GM12878 (cell line): Measurements from ENCODE around the gene YARS1. TPM values are rescaled to one million over a fixed set of nuclear protein-coding genes. Genes with fewer than 3 reads are reported as not detected.

Source experiments
- ATF2 ChIP-seq: IDR thresholded peaks from 2 replicates; pipeline ENCODE4 v1.6.1; 2012; ENCODE audit warnings: low read length, inconsistent platforms
- E4F1 ChIP-seq: fragments of 450-650 bp; IDR thresholded peaks from 2 replicates; pipeline ENCODE4 v1.6.1; 2018; ENCODE audit warnings: borderline replicate concordance, mild to moderate bottlenecking; ENCODE audit not compliant: partially characterized antibody
- ETV6 ChIP-seq, 2 experiments: fragments of 450-650 bp in 1 of 2; IDR thresholded peaks in 1 of 2; conservative IDR thresholded peaks in 1 of 2; 2 replicates each; pipeline ENCODE4 v1.6.1; 2014; ENCODE audit warnings: antibody characterized with exemption in 1 of 2, borderline replicate concordance in 1 of 2, low read depth in 1 of 2, mild to moderate bottlenecking in 1 of 2, moderate library complexity in 1 of 2
- HDAC2 ChIP-seq: fragments of 200-600 bp; sonication (generic); IDR thresholded peaks from 2 replicates; pipeline ENCODE4 v1.6.1; 2017
- HSF1 ChIP-seq: fragments of 150-350 bp; IDR thresholded peaks from 2 replicates; pipeline ENCODE4 v1.6.1; 2014; ENCODE audit warnings: mild to moderate bottlenecking, low read depth, low read length
- IKZF2 ChIP-seq, 2 experiments: fragments of 450-650 bp; IDR thresholded peaks; 2 replicates each; pipeline ENCODE4 v1.6.1; 2017; ENCODE audit warnings: mild to moderate bottlenecking in 2 of 2, moderate library complexity in 2 of 2
- NKRF ChIP-seq: fragments of 450-650 bp; conservative IDR thresholded peaks from 2 replicates; pipeline ENCODE4 v1.6.1; 2017; ENCODE audit warnings: mild to moderate bottlenecking, moderate library complexity
- RAD51 ChIP-seq: fragments of 450-650 bp; IDR thresholded peaks from 2 replicates; pipeline ENCODE4 v1.6.1; 2016; ENCODE audit warnings: moderate library complexity, mild to moderate bottlenecking, inconsistent platforms
- RELB ChIP-seq: fragments of 450-650 bp; IDR thresholded peaks from 2 replicates; pipeline ENCODE4 v1.6.1; 2017; ENCODE audit warnings: low read depth, mild to moderate bottlenecking, moderate library complexity
- SMAD1 ChIP-seq: fragments of 450-650 bp; IDR thresholded peaks from 2 replicates; pipeline ENCODE4 v1.6.1; 2018; ENCODE audit warnings: mild to moderate bottlenecking, low read depth; ENCODE audit not compliant: partially characterized antibody
- polyA plus RNA-seq, 11 experiments: library from polyadenylated mRNA; depleted of rRNA in 4 of 11; unstranded in 6 of 11; stranded (reverse) in 5 of 11; fragments of >200 nt; fragmentation: Nextera tagmentation in 4 of 11; fragmentation: Illumina TruSeq in 1 of 11; extraction: Ambion mirVana in 4 of 11; extraction: Trizol in 1 of 11; gene quantifications; 1 replicate in 1 of 11; 2 replicates in 10 of 11; pipeline versions ENCODE4 v1.2.1 to v1.2.3, GENCODE V29; 2011 to 2016; ENCODE audit warnings: inconsistent platforms in 2 of 11, missing spikeins in 2 of 11, low read depth in 1 of 11
- total RNA-seq, 4 experiments: library from RNA; depleted of rRNA in 3 of 4; stranded (reverse); fragments of >200 nt in 3 of 4; fragmentation: Illumina TruSeq in 1 of 4; extraction: Trizol in 1 of 4; gene quantifications; 2 replicates each; pipeline versions ENCODE4 v1.2.1 to v1.2.3, GENCODE V29; 2013 to 2021

YARS1 gene
- total and polyA plus RNA-seq, 10 of the 15 experiments (the other 5 are each of a cell fraction or from before 2014, with no cell fraction given): 39.9 to 202 (median 136) TPM

- TF ChIP-seq ATF2 (peak; percentile 84), ETV6 (conservative IDR thresholded peaks at IDR 0.05 in 1 of 2, IDR thresholded peaks at IDR 0.05 in 1 of 2; ENCODE audit: borderline replicate concordance in 1 of 2, low read depth in 1 of 2) (peak in 1 of 2 experiments; percentile 77; a peak in 1 of 4 replicates), RAD51 (peak; percentile 41; the same call in 1 of the 2 replicates), IKZF2 (IDR thresholded peaks at IDR 0.05) (peak; percentile 94 to 96), NKRF (peak; percentile 23), SMAD1 (peak; percentile 83), E4F1 (no peak), HDAC2 (no peak), RELB (peak; percentile 89), HSF1 (no peak)
Measured at GRCh38 chr1:32818804-32819541, 1.8 kb upstream of the YARS1 start (continued).
